LHCN-M2 (cell line): ENCODE data around the gene ADGRA3. TPM values are rescaled to one million over a fixed set of nuclear protein-coding genes. Genes with fewer than 3 reads are reported as not detected.
A peak's percentile ranks its signal among the peaks of the same experiment; 100 is the strongest.

ENCODE experiments used
- DNase-seq: peaks from one replicate; pipeline ENCODE4 v3.0.0-alpha.2; 2012; ENCODE audit warnings: low read depth
- polyA plus RNA-seq: library from polyadenylated mRNA; unstranded; fragments of >200 nt; gene quantifications from one replicate; pipeline ENCODE4 v1.2.1, GENCODE V29; 2012; ENCODE audit warnings: missing spikeins
- total RNA-seq: library from RNA; depleted of rRNA; stranded (reverse); fragments of >200 nt; gene quantifications from 2 replicates; pipeline ENCODE4 v1.2.3, GENCODE V29; 2014; rRNA removed

Gene ADGRA3
- 25.5 and 29.2 TPM in 2 replicates for total RNA-seq
- 10.2 TPM for polyA plus RNA-seq

- DNase-seq: peak; percentile 71
These were observed at the start of gene ADGRA3 for GRCh38 chr4:22515888-22516541. ADGRA3 (minus strand) TSS chr4:22516066; CDS start chr4:22515784, 282 bp downstream.

GRCh38 chr4:22556495-22556894 lies 40.6 kb upstream of the ADGRA3 start:
- DNase-seq: no peak

- no peak for DNase-seq
These were observed 38.8 kb upstream of the ADGRA3 start for GRCh38 chr4:22554670-22555069.

- DNase-seq: no peak
These were observed 37.7 kb upstream of the ADGRA3 start for GRCh38 chr4:22553560-22553959.

GRCh38 chr4:22552812-22553211 lies 36.9 kb upstream of the ADGRA3 start:
- DNase-seq: no peak

GRCh38 chr4:22551550-22551949 lies 35.7 kb upstream of the ADGRA3 start:
- DNase-seq: no peak

- no peak for DNase-seq
These were observed 30.4 kb upstream of the ADGRA3 start for GRCh38 chr4:22546299-22546698.

- no peak for DNase-seq
These were observed 23.4 kb upstream of the ADGRA3 start for GRCh38 chr4:22539251-22539650.

- no peak for DNase-seq
These were observed 22.0 kb upstream of the ADGRA3 start for GRCh38 chr4:22537864-22538263.

- DNase-seq: no peak
These were observed 18.5 kb upstream of the ADGRA3 start for GRCh38 chr4:22534374-22534773.

- DNase-seq: peak; percentile 19
These were observed 17.0 kb upstream of the ADGRA3 start for GRCh38 chr4:22532896-22533295.

GRCh38 chr4:22532117-22532516 lies 16.3 kb upstream of the ADGRA3 start:
- no peak for DNase-seq

GRCh38 chr4:22531311-22532019 lies 15.6 kb upstream of the ADGRA3 start:
- peak; percentile 59 for DNase-seq

- DNase-seq: no peak
These were observed 9.0 kb upstream of the ADGRA3 start for GRCh38 chr4:22524895-22525294.

GRCh38 chr4:22522706-22523501 lies 7.0 kb upstream of the ADGRA3 start:
- DNase-seq: no peak

GRCh38 chr4:22522206-22522605 lies 6.3 kb upstream of the ADGRA3 start:
- no peak for DNase-seq

- DNase-seq: no peak
These were observed 5.4 kb upstream of the ADGRA3 start for GRCh38 chr4:22521240-22521639.

- peak; percentile 77 for DNase-seq
These were observed 550 bp downstream of the ADGRA3 start for GRCh38 chr4:22515145-22515887.

GRCh38 chr4:22514481-22514880 lies 1.4 kb downstream of the ADGRA3 start:
- peak; percentile 32 for DNase-seq

GRCh38 chr4:22514001-22514400 lies 1.9 kb downstream of the ADGRA3 start:
- peak; percentile 75 for DNase-seq

- DNase-seq: no peak
These were observed 3.6 kb downstream of the ADGRA3 start for GRCh38 chr4:22512306-22512705.

- DNase-seq: no peak
These were observed 5.1 kb downstream of the ADGRA3 start for GRCh38 chr4:22510750-22511149.
